Neutrophil (primary cell): ENCODE results near the gene GALNS.

ENCODE experiments used
- H3K27ac ChIP-seq: fragments of 200-600 bp; sonication (generic); 2 replicates; pipeline ENCODE4 v1.5.1; 2016; ENCODE audit warnings: mild to moderate bottlenecking, moderate library complexity
- H3K27me3 ChIP-seq: fragments of 200-600 bp; sonication (generic); 2 replicates; pipeline ENCODE4 v1.6.0; 2016; ENCODE audit warnings: mild to moderate bottlenecking
- H3K36me3 ChIP-seq: fragments of 200-600 bp; sonication (generic); 2 replicates; pipeline ENCODE4 v1.5.1; 2017
- H3K4me1 ChIP-seq, 2 experiments: fragments of 200-600 bp in 1 of 2; sonication (generic) in 1 of 2; 1 replicate in 1 of 2; 2 replicates in 1 of 2; pipeline versions ENCODE4 v1.5.1 to v1.6.1; 2013 to 2016; ENCODE audit warnings: low read depth in 1 of 2, low read length in 1 of 2, mild to moderate bottlenecking in 1 of 2, moderate library complexity in 1 of 2; ENCODE audit not compliant: control insufficient read depth in 1 of 2, insufficient read depth in 1 of 2
- H3K4me3 ChIP-seq, 2 experiments: fragments of 200-600 bp in 1 of 2; sonication (generic) in 1 of 2; 1 replicate in 1 of 2; 2 replicates in 1 of 2; pipeline ENCODE4 v1.5.1; 2013 to 2016; ENCODE audit warnings: low read depth in 1 of 2, low read length in 1 of 2, mild to moderate bottlenecking in 1 of 2, moderate library complexity in 1 of 2
- H3K9me3 ChIP-seq: fragments of 200-600 bp; sonication (generic); 2 replicates; pipeline ENCODE4 v1.5.1; 2016
- TF ChIP-seq, protein P1 (sequence below): fragments of 200-600 bp; sonication (generic); IDR thresholded peaks from 2 replicates; pipeline ENCODE4 v1.5.1; 2016; ENCODE audit warnings: antibody characterized with exemption

GALNS gene

DNA sequence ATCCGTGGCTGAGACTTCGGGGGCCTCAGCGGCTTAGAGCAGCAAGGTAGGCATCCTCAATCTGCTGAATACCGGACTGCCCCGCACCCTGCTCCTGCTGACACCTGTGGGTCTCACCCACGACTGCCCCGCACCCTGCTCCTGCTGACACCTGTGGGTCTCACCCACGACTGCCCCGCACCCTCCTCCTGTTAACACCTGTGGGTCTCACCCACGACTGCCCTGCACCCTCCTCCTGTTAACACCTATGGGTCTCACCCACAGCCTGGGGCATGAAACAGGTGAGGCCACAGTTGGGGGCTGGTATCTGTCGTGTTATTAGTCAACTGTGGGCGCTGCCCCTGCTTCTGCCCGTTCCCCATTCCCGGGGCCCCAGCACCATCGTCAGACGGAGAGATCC is 46.0 kb upstream of the GALNS start:
- TF ChIP-seq, protein P1, sequence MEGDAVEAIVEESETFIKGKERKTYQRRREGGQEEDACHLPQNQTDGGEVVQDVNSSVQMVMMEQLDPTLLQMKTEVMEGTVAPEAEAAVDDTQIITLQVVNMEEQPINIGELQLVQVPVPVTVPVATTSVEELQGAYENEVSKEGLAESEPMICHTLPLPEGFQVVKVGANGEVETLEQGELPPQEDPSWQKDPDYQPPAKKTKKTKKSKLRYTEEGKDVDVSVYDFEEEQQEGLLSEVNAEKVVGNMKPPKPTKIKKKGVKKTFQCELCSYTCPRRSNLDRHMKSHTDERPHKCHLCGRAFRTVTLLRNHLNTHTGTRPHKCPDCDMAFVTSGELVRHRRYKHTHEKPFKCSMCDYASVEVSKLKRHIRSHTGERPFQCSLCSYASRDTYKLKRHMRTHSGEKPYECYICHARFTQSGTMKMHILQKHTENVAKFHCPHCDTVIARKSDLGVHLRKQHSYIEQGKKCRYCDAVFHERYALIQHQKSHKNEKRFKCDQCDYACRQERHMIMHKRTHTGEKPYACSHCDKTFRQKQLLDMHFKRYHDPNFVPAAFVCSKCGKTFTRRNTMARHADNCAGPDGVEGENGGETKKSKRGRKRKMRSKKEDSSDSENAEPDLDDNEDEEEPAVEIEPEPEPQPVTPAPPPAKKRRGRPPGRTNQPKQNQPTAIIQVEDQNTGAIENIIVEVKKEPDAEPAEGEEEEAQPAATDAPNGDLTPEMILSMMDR: no peak
- H3K27ac ChIP-seq: no peak overlapping the region
- no peak overlapping the region for H3K4me3 ChIP-seq
- H3K36me3 ChIP-seq: peaks cover 45% of the 10 kb centered on the region
- peaks cover 13 to 14% of the 10 kb centered on the region in 2 experiments for H3K4me1 ChIP-seq
- H3K27me3 ChIP-seq: no peaks in the 10 kb centered on the region
- H3K9me3 ChIP-seq: no peaks in the 10 kb centered on the region

DNA sequence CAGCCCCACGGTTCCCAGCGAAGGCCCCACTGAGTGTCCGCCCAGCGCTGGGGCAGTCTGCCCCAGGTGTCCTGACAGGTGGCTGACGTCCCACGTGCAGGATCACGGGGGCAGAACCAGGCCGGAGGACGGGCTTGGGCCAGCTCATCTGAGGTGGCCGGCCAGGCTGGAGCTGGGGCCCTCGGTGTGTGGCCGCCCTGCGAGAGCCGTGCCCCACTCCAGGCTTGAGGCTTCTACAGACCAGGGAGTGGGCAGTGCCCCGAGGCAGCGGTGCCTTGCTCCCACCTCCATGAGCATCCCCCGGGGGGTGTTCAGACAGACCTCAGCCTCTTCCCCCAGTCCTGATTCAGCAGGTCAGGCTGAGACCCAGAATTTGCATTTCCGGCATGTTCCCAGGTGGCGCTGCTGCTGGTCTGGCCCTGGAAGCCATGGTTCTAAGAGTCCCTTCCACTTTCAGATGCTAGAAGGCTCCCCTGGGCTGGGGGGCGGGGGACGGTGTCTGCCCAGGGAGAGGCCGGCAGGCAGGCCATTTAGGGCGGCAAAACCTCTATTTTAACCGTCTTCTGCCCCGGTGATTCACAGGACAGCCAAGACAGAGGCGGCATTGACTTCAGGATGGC is 45.1 kb upstream of the GALNS start:
- peaks cover 54% of the 10 kb centered on the region for H3K36me3 ChIP-seq
- TF ChIP-seq, protein P1: no peak

DNA sequence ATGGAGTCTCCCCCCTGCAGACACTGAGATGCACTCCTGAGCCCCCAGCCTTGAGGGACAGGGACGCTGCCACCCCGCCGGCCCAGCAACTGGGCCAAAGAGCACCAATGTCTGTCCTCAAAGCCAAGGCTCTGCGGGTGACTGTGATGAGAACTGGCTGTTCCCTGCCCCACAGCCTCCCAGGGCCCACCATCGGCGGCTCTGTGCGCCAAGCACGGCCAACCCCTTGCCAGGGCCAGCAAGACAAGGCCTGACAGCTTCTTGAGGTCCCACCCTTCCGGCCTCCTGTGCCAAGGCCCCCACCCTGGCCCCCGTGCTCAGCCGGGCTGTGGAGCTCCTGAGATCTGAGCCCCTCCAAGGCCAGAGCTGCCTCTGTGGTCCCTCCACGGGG is 43.9 kb upstream of the GALNS start:
- H3K4me3 ChIP-seq: no peak overlapping the region
- no peaks in the 10 kb centered on the region for H3K27me3 ChIP-seq
- no peaks in the 10 kb centered on the region for H3K9me3 ChIP-seq
- H3K4me1 ChIP-seq: peaks cover 5 to 8% of the 10 kb centered on the region in 2 experiments
- TF ChIP-seq, protein P1: no peak
- H3K27ac ChIP-seq: no peak overlapping the region
- H3K36me3 ChIP-seq: peaks cover 66% of the 10 kb centered on the region

More for the DNA sequence above, 45.1 kb upstream of the GALNS start:
- no peaks in the 10 kb centered on the region for H3K27me3 ChIP-seq
- H3K4me3 ChIP-seq: no peak overlapping the region
- H3K4me1 ChIP-seq: peaks cover 13 to 14% of the 10 kb centered on the region in 2 experiments
- H3K27ac ChIP-seq: no peak overlapping the region
- H3K9me3 ChIP-seq: no peaks in the 10 kb centered on the region

DNA sequence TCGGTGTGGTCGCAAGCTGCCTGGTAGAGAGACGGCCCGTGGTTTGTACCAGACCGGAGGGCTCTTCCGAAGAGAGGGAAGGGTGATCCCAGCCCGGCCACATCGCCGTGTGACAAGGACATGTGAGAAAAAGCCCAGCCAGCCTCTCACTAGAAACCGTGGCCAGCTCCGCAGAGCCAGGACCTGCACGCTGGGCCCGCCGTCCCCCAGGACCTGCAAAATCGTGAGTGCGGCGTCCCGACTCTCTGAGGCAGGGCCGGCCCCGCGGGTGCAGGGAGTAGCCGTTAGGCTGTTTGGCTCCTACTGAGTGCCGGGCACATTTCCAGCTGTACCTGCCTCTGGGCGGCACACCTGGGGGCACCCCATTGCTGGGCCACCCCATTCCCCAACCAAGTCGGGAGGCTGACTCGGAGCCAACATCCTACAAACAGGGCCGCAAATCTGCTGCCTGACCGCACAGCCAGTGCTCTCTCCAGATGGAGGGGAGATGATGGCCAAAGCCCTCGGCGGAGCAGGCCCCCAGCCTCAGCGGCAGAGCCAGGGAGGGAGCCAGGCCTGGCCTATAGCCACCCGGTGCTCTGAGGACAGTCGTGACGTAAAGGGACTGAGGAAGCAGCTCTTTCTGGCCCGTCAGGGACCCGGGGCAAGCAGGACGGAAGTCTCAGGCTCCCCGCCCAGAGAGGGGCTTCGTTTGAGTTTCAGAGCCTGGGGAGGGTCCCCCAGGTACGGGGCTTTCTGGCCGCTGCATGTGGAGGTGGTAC is 43.3 kb upstream of the GALNS start:
- H3K27me3 ChIP-seq: no peaks in the 10 kb centered on the region
- TF ChIP-seq, protein P1: no peak
- H3K36me3 ChIP-seq: peaks cover 71% of the 10 kb centered on the region

DNA sequence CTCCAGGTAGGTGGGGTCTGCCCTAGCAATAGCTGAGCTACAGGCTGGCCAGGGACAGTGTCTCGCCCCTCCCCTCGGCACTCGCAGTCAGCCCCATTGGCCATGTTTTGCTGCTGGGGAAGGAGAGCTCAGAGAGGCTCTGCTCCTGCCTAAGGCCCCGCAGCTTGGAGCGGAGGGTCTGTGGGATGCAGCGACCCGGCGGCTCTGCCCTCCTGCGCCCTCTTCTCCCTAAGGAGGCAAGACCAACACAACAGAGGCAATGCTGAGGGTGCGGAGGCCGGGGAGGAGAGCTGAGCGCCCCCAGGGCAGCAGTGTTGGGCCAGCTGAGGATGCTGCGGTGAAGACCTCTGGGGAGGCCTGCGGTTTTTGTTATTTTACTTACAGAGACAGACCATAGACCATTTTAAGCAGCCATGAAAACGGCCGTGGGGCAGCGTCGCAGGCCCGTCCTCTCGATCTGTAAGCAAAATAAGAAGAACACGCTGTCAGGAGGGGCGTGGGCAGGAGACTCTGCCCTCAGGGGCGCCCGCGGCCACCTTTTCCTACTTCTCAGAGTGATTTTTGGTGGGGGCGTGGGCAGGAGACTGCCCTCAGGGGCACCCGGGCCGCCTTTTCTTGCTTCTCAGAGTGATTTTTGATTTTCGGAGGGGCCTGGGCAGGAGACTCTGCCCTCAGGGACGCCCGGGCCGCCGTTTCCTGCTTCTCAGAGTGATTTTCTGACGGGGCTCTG is 41.1 kb upstream of the GALNS start:
- Histone ChIP-seq H3K9me3 (no peaks in the 10 kb centered on the region), H3K4me3 (no peak overlapping the region)
- TF ChIP-seq, protein P1: no peak

More for the DNA sequence above, 43.3 kb upstream of the GALNS start:
- Histone ChIP-seq H3K4me3 (no peak overlapping the region), H3K4me1 (peaks cover 3 to 5% of the 10 kb centered on the region in 2 experiments), H3K27ac (no peak overlapping the region), H3K9me3 (no peaks in the 10 kb centered on the region)

More for the DNA sequence above, 41.1 kb upstream of the GALNS start:
- H3K27me3 ChIP-seq: no peaks in the 10 kb centered on the region
- H3K27ac ChIP-seq: no peak overlapping the region
- peaks cover 85% of the 10 kb centered on the region for H3K36me3 ChIP-seq
- H3K4me1 ChIP-seq: no peaks in the 10 kb centered on the region
